OCI-M1 (cell line): Measurements from ENCODE around the gene PVRIG.
"Not testable (repeated sequence)": the region's sequence is repeated elsewhere in the genome, so short reads cannot be mapped to it uniquely, and the experiment has no call there.

Experiments used
- DNase-seq: peaks from one replicate; lab custom pipeline; 2025; lab: John Stamatoyannopoulos, UW

Gene PVRIG

DNA sequence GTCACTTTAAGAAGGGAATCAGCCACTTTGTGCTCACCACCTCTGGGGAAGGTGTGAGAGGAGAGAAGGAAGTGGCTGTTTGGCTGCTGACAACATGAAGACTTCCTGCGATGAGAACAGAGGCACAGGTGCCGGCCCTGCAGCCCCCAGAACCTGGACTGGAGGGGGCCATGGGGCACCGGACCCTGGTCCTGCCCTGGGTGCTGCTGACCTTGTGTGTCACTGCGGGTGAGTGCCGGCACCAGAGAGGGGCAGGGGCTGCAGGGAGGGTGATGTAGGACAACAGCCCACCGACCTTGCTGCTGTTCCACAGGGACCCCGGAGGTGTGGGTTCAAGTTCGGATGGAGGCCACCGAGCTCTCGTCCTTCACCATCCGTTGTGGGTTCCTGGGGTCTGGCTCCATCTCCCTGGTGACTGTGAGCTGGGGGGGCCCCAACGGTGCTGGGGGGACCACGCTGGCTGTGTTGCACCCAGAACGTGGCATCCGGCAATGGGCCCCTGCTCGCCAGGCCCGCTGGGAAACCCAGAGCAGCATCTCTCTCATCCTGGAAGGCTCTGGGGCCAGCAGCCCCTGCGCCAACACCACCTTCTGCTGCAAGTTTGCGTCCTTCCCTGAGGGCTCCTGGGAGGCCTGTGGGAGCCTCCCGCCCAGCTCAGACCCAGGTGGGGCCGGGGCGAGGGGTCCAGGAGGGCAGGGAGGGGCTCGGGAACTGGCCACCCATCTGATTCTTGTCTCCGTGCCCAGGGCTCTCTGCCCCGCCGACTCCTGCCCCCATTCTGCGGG, at the start of gene PVRIG:
Gene PVRIG (plus strand): TSS at position 149 of the 785 bp plus-strand sequence. CDS start 22 bp downstream, at position 171.
- DNase-seq: not testable (repeated sequence)

DNA sequence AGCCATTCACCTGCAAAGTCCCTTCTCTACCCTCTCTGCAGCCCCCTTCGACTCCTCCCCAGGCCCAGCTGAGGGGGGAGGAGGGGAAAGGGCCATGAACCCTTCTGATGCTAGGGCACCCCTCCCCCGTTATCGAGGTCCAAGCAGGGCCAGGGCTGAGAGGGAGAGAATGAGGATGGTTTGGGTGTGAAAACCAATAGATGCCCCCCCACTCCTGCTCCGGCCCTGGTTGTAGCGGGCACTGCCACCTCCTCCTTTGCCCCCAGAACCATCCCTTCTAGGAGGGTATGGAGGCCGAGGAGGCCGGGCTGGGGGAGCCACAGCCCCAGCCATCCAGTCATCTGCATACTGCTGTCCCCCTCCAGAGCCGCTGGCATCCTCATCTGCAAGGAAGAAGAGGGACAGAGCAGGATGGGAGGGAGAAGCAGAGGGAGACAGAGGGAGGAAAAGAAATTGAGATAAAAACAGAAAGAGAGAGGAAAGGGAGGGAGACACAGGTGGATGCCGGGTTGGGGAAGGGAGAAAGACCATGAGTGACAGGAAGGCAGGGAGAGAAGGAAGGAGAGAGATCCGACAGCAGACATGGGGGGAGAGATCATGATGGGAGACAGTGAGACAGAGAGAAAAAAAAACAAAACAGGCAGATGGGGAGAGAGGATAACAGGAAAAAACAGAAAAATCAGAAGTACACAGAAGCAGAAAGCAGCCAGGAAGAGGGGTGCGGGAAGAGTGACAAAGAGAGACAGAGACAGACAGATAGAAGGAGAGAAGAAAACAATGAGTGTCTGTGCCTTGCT, 49.5 kb upstream of the PVRIG start:
- DNase-seq: no peak

DNA sequence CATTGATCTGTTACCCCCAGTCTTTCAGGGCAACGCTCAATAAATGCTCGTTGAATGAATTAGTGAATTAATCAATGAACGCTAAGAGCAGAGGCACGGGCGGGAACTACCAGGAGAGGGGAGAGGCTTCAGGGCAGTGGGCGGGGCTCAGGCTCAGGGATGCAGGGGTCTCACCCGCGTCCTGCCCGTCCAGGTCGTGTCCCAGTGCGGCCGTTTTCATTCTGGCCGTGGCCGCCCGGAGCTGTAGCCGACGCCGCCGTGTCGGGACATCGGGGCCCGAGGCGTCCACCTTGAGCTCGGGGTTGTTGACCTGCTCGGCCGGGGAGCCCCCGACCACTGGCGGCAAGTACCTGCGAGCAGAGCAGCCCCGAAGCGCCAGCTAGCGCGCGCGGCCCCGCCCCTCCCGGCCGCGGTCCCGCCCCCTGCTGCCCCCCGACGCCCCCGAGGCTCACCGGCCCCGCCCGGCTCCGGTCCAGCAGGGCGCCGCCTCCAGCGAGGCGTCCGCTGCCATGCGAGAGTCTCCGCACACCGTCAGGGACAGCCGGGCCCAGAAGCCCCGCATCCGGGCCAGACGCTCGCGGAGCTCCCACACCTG, 48.6 kb upstream of the PVRIG start:
- DNase-seq: no peak

DNA sequence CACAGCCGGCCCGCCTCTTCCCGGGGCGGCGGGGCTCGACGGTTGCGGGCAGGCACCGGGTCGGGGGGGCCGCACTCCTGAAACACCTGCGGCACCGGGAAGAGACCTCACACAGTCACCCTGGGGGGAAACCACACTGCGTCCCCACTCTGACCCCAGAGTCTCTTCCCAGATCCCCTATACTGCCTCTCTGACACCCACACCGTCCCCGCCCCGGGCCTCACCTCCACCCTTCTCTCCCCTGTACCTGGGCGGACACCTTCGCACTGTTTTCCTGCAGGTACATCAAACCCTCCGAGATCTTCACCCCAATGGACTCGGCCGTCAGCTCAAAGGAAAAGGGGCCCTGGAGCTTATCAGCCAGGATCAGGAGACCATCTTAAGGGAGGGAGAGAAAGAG, 47.9 kb upstream of the PVRIG start:
- DNase-seq: no peak

DNA sequence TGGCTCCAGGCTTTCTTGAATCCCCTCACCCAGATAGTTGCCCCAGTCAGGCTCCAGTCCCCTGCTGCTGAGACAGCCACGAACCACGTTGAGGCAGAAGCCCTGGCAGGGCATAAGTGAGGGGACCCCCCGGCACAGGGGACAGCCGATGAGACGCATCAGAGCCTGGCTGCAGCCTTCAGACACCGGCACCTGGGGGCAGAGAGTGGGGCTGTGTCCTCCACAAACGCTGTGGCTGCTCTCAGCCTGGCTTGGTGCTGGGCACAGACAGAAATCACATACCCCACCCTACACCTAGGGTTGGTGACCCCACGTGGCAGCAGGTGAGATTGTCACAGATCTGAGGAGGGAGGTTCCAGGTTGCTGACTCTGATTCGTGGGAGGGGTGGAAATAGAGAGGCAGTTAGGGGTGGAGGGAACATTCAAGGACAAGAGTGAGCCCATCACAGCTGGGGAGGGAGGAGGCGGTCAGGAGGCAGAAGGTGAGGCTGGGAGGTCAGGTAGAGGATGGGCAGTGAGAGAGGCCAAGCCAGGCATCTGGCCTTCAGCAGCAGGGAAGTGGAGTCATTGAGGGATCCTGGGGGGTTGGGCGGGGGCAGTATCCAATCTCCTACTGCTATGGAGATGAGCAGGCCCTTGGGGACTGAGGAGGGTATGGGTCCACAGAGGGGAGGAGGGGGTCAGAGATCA, 45.8 kb upstream of the PVRIG start:
- no peak for DNase-seq

DNA sequence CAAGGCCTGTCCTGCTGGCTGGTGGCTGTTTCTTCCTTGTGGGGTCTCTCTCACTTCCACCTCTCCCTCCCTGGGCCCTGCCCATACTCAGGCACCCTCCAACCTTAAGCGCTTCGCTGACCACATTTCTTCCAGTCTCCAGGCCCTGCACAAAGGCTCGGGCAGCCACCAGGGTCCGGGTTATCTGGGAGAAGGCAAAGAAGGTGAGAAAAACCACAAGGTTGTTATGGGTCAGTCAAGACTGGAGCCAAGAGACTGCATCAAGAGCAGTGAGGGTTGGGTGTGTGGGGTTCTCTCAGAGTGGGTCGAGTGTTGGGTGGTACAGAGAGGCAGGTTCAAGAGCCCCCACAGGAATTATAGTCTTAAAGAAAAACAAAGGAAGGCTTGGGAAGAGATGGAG, 45.2 kb upstream of the PVRIG start:
- no peak for DNase-seq

DNA sequence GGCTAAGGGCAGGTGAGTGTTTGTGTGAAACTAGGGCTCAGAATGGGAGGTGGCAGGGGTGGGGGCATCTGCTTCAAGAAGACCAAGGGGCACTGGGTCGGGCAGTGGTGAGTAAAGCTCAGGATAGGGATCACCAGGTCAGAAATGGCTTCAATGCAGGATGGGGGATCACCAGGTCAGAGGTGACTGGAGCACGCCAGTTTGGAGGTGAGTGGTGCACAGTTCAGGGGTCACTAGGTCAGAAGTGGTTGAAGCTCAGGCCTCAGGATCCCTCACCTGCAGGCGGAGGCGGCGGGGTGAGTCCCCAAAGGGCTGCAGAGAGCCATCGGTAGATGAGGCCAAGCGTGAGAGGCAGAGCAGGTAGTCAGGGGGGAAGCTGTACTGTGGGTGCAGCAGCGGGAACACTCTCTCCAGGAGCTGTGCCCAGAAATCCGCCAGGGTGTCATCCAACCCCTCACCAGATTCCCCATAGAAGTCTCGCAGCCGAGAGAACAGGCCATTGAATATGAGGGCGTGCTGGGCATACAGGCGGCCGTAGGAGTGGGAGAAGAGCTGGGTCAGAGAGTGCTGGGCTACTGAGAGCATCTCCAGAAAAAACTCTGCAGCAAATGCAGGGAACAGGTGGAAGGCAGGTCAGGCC, 44.3 kb upstream of the PVRIG start:
- no peak for DNase-seq

DNA sequence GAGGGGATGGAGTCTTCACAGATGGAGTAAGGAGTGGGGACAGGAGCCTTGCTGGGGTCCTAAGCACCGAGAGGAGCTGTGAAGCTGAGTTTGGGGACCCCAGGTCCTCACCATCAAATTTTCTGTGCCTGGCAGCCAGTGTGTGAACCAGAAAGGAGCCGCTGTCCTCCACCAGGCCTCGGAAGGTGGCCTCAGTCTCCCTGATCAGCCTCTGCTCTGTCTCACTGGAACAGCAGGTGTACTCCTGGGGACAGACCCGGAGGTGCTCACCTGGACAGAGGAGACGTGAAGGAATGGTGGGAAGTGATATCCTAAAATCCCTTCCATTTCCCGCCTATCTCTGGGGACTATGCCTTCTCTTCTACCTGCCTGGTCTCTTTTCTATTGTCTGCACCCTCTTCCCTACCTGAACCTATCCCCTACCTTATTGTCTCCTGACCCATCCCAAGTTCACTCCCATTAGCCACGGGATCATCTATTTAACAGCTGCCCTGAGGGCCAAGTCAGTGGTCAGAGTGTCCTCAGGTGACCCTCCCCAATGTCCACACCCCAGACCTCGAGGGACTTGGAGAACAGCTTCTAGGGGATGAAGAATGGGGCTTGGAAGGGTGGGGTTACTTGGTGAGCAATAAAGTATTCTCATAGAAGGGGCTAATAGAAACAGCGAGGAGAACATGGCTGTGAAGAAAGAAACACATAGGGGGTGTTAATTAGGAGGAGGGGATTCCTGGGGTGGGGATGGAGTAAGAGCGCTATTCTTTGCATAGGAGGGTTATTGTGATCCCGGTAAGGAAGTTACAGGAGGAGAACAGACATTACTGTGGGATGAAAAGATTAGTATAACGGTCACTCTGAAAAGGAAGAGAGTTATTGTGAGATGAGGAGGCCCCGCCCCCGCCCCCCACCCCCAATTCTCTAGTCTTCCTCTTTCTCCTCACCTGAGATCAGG, 43.4 kb upstream of the PVRIG start:
- no peak for DNase-seq

DNA sequence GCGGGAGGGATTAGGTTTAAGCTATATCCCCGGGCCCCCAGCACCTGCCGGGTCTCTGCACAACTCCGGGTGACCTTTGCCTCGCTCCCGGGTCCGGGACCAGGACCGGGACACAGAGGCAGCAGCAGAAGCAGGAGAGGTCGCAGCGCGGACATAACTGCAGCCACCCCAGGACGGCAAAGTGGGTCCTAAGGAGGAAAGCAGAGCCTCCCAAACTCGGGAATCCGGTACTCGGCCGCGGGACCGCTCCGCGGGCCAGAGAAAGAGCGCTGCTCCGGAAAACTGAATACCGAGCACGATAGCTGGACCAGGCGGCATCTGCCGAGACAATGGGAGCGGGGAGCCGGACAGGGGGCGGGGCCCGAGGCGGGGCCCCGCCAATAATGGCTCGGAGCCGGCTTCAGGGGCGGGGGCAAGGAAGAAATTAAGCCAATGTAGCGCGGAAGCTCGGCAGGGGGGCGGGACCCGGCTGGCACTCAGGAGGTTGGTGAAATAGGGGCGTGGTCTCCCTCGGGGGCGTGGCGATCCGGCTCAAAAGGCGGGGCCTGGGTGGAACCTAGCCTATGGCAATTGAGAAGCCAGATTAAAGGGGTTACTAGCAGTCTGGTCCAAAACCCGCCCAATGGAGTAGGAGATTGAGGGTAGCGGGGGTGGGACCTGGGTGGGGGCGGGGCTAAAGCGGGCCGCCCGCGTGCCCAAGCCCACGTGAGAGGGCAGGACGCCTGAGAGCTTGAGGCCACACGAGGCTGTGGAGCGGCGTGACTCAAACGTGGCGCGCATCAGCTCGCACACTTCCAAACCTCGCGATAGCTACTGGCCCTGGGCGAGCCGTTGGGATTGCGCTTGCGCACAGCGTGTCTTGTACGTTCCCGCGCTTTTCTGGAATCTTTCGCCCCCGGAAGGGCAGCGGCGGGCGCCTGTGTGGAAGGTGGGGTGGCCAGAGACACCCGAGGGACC, 42.4 kb upstream of the PVRIG start, which contains the start of the genes GPC2 and STAG3:
Gene GPC2 (minus strand): TSS at position 337 of the 957 bp plus-strand sequence. CDS start 182 bp downstream, at position 155.
Gene STAG3 (plus strand): TSS at position 874 of the 957 bp plus-strand sequence. CDS start 2,639 bp downstream, outside the sequence.
- DNase-seq: peak; percentile 100

DNA sequence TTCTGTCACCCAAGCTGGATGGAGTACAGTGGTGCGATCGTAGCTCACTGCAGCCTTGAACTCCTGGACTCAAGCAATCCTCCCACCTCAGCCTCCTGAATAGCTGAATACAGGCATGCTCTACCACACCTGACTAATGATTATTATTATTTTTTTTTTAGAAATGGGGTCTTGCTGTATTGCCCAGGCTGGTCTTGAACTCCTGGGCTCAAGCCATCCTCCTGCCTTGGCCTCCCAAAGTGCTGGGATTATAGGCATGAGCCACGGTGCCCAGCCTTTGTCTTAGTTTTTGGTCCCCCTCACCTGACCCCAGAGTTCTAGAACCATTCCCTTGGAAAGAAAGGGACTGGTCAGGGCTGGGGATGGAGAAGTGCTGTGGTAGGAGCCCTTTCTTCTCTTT, 39.7 kb upstream of the PVRIG start:
- DNase-seq: not testable (repeated sequence)

DNA sequence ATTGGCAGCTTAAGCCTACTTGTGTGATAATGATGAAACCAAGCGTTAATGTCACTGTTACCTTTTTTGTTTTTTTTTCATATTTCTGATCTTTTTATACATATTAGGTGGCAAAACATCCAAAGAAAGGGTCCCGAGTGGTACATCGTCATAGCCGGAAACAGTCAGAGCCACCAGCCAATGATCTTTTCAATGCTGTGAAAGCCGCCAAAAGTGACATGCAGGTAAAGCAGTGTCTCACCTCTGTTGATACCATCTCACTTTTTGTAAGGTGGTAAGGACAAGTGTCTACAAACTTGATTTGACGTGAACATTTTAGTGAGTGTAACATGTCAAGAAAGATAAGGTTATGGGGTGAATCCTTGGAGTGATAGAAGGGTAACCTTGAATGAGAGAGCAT, 37.1 kb upstream of the PVRIG start:
- not testable (repeated sequence) for DNase-seq

DNA sequence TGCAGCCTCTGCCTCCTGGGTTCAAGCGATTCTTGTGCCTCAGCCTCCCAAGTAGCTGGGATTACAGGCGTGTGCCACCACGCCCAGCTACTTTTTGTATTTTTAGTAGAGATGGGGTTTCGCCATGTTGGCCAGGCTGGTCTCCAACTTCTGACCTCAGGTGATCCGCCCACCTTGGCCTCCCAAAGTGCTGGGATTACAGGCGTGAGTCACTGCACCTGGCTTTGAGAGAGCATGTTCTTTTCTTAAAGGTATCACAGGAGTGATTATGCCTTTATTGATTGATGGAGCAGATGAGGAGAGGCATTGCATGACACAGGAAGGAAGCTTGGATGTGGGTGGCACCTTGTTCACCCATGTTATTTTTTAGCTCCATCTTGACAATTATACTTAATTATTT, 36.7 kb upstream of the PVRIG start:
- DNase-seq: not testable (repeated sequence)

DNA sequence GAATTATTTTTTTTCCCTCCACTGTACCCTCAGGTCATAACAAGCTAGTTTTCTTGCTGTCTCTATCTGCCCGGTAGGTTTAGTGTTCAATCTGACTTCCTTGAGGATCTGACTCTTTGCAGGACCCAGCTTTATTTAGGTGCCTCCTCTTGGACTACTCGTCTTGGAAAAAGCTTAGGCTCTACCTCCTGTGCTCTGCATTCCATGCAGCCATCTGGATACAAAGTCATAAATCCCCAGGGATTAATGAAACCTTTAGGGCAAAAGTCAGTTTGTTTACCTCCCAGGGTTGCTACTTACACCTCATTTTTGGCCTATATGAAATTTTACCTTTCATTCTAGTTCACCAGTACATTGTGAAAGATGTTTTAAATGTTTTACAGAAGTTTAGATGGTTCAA, 34.0 kb upstream of the PVRIG start:
- no peak for DNase-seq

DNA sequence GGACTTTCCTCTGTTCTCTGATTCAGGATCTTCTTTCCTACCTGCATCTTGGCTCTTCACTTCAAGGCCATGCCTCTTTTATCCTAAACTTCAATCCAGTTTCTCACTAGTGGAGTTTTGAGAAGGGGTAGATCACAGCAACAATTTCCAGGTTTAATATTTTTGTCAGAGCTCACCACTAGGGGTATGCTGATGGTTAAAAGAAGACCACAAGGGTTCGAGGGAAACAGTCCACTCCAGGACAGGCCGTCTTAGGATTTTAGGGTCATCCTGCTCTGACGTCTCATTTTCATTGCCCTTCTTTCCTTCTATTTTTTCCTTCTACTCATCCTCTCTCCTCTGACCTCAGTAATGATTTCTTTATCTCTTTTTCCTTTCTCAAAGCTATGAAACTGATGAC, 30.7 kb upstream of the PVRIG start:
- peak; percentile 64 for DNase-seq

DNA sequence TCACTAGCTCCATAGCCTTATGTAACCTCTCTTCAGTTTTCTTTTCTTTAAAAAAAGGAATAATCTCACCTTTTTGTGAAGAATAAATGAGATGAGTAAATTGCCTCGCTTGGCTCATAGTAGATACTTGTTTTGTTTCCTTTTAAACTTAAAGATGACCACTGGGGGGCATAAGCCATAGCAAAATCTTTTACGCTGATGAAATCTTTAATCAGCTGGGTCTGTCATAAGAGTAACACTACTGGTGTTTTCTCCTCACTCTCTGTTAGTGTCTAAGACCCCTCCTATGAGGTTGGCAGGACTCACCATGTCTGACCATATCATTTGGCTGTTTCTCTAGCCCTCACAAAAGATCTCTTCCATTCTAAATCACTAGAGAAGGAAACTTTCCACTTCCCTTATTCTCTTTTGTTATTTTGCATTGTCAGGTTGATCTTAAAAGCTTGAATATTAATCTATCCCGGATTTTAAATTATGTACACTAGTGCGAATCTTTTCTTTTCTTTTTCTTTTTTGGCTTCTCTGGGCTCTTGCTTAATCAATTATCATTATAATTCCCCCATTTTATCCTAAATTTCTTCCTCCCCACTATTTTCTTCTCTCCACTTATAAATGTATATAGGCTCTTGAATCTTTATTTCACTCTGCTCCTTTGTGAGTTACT, 29.6 kb upstream of the PVRIG start:
- DNase-seq: peak; percentile 97

DNA sequence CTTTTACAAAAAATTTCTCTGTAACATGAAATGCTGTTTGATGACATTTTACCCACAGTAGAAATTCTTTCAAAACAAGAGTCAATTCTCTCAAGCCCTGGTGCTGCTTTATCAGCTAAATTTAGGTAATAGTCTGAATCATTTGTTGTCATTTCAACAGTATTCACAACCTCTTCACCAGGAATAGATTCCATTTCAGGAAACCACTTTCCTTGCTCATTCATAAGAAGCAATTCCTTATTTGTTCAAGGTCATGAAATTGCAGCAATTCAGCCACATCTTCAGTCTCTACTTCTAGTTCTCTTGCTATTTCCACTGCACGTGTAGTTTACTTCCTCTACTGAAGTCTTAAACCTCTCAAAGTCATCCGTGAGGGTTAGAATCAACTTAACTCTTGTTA, 28.0 kb upstream of the PVRIG start:
- DNase-seq: peak; percentile 40

DNA sequence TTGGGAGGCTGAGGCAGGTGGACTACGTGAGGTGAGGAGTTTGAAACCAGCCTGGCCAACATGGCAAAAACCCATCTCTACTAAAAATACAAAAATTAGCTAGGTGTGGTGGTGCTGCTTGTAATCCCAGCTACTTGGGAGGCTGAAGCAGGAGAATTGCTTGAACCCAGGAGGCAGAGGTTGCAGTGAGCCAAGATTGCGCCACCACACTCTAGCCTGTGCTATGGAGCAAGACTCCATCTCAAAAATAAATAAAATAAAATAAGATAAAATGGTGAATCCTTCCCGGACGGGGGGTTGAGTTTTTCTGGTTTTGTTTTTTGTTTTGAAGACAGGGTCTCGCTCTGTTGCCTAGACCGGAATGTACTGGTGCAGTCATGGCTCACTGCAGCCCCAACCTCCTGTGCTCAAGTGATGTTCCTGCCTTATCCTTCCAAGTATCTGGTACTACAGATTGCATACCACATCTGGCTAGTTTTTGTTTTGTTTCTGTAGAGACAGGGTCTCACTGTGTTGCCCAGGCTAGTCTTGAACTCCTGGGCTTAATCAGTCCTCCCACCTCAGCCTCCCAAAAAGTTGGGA, 27.4 kb upstream of the PVRIG start:
- DNase-seq: not testable (repeated sequence)

DNA sequence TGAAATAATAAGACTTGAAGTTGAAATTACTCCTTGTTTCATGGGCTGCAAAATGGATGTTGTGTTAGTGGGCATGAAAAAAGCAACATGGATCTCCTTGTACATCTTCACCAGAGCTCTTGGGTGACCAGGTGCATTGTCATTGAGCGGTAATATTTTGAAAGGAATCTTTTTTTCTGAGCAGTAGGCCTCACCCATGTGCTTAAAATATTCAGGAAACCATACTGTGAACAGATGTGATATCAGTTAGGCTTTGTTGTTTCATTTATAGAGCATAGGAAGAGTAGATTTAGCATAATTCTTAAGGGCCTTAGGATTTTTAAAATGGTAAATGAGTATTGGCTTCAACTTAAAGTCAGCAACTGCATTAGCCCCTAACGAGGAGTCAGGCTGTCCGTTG, 26.8 kb upstream of the PVRIG start:
- DNase-seq: no peak
